HG02759 (cell line): ENCODE measurements around the gene IGHMBP2.
"Not testable (repeated sequence)": the region's sequence is repeated elsewhere in the genome, so short reads cannot be mapped to it uniquely, and the experiment has no call there.

ENCODE experiments used
- ATAC-seq: cut with Tn5 transposase; IDR thresholded peaks from one replicate; pipeline ENCODE4 v1.9.1; 2021; ENCODE audit warnings: mild to moderate bottlenecking, moderate library complexity; ENCODE audit not compliant: unreplicated experiment

Gene IGHMBP2

DNA sequence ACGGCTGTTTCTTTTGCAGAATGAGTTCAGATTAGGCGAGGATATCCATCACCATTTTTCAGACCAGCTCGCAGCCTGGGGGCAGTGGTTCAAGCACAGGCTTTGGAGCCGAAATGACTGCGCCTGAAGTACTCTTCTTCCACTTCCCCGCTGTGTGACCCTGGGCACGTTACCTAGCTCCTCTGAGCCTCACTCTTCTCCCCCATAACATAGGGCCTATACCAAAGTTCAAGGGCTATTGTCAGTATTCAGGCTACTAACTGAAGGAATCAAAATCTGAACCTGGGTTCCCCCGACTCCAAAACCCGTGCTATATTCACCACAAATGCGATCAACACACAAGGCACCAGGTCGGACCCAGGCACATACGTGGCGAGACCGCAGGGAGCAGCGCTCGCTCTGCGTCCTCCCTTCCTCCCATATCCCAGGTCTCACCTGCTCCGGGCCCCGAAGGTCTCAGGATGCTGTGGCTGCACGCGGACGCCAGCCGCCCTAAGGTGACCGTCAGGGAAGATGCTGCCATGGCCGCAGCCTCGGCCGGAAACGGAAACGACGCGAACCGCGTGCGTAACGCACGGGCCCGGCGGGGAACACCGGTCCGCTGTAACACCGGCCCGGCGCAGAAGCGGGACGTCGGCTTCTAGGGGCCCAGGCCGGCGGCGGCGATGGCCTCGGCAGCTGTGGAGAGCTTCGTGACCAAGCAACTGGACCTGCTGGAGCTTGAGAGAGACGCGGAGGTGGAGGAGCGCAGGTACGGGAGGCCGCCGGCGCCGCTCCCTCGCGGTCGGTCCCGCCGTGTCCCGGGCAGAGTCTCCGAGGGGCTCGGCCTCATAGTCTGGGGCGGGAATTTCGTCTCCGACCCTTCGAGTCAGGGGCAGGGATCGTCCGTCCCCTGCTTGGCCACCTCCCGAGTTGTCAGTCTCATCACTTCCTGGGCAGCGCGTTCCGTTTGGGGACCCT, at the start of gene IGHMBP2, which contains the start of gene MRPL21:
Gene IGHMBP2, plus strand, starts transcription at position 604 of the 960 bp plus-strand sequence. Its CDS starts 62 bp downstream, at position 666.
Gene MRPL21, minus strand, starts transcription at position 545 of the 960 bp plus-strand sequence. Its CDS starts 22 bp downstream, at position 523.
- peak; percentile 94 for ATAC-seq

GRCh38 chr11:68854273-68854958, 49.3 kb upstream of the IGHMBP2 start:
- no peak for ATAC-seq

GRCh38 chr11:68855205-68855981, 48.3 kb upstream of the IGHMBP2 start:
- no peak for ATAC-seq

DNA sequence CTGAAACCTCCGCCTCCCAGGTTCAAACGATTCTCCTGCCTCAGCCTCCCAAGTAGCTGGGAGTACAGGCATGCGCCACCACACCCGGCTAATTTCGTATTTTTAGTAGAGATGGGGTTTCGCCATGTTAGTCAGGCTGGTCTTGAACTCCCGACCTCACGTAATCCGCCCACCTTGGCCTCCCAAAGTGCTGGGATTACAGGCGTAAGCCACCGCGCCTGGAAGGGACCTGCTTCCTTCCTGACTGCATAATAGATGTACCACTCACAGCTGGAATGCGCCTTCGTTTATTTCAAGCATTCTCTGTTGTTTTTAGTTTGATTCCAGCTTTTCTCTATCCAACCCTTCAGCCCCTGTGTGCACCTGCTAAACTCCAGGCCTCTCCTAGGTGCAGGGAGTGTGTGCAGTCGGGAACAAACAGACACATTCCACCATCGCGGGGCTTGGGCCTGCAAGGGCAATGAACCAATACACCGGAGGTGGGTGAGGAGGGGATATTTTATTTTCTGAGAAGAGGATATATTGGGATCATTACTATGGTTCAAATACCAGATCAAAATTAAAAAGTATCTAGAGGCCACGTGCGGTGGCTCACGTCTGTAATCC, 47.2 kb upstream of the IGHMBP2 start:
- ATAC-seq, result not testable (repeated sequence)

DNA sequence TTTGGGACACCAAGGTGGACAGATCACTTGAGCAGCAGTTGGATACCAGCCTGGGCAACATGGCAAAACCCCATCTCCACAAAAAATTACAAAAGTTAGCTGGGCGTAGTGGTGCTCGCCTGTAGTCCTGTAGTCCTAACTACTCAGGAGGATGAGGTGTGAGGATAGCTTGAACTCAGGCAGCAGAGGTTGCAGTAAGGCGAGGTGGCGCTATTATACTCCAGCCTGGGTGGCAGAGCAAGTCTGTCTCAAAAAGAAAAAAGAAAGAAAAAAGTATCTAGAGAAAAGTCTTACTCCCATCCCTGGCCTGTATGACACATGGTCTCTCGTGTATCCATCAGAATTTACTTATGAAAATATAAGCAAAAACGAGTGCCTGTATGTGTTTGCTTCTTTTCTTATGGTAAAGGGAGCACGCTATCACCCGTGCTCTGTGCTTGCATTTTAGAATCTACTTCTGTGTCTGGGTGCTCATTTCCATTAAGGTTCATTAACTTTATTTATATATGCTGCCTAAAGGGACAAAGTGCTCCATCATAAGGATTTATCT, 46.6 kb upstream of the IGHMBP2 start:
- ATAC-seq, result no peak

GRCh38 chr11:68859123-68859522, 44.6 kb upstream of the IGHMBP2 start:
- ATAC-seq, result no peak

DNA sequence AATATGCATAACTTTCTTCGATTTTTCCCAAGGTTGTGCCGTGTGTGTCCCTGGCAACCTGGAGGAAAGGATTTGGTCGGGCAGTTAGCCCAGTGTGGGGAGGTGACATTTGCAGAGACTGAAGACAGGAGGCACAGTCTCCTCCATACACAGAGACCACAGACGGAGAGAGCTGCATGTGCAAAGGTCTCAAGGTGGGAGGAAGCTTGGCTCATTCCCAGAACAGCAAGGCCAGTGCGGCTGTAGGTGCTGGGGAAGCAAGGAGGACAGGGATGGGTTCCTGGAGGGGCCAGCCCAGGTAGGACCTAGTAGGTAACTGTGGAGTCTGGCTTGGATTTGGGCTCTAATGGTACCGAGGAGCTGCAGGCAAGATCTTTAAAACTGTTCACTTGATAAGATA, 41.3 kb upstream of the IGHMBP2 start:
- no peak for ATAC-seq

DNA sequence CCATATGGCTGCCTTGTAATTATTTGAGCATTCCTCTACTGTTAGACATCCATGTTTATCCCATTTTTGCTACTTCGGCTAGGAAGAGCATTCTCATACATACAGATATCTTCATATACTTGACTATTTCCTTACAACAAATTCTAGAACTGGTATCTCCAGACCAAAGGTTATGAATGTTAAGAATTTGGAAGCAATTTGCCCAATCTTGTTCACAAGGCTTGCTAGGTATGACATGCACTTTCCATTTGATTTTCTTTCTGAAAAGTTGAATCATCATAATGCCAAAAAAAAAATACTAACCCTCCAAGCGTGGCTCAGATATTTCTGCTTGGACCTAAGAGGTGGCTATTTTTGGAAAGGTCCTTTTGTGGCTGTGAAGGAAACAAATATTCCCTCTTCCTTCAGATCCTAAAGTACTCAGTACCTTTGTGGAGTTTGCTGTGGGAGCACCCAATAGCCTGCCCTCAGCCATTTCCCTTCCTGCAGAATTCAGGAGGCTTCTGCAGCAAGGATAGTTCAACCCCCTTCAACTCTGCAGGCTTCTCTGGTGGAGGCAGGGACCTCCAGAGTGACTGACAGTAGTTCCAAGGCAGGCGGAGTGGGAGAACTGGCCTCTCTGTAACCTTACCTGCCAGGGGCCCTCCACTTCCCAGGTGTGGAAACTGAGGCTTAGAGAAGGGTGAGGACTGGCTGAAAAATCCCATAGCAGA, 40.0 kb upstream of the IGHMBP2 start:
- ATAC-seq, result no peak

DNA sequence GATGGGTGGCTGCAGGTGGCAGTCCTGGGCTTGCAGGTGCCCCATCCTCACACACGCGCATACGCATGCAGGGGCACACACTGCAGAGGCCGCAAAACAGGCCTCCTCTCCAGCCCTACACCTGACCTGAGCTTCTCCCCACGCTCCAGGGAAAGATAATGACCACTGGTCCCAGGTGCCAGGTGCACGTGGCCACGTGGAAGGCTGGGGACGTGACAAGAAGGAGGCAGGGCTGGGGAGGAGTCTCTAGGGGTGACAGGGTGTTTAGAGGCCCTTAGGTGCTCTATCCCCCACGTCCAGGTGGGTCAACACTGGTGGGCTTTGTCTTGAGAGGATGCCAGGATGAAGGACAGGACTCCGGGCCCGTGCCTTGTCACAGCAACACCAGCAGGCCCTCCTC, 38.5 kb upstream of the IGHMBP2 start:
- ATAC-seq, result no peak

DNA sequence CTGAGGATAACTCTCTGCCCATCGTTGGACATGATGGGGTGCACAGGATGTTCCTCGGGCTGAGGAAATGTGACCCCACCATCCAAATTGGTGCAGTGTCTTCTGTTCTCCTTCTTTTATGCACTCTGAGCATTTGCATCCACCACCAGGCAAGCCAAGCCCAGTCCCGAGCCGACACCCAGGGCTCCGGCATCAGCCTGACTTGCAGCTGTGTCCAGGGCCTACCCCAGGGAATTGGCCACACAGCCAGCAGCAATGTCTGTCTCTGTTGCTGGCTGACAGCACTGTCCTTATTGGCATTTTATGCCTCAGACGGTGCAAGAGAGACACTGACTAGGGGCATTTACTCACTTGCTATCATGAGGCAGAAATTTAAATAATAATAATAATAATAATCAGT, 36.6 kb upstream of the IGHMBP2 start:
- no peak for ATAC-seq

DNA sequence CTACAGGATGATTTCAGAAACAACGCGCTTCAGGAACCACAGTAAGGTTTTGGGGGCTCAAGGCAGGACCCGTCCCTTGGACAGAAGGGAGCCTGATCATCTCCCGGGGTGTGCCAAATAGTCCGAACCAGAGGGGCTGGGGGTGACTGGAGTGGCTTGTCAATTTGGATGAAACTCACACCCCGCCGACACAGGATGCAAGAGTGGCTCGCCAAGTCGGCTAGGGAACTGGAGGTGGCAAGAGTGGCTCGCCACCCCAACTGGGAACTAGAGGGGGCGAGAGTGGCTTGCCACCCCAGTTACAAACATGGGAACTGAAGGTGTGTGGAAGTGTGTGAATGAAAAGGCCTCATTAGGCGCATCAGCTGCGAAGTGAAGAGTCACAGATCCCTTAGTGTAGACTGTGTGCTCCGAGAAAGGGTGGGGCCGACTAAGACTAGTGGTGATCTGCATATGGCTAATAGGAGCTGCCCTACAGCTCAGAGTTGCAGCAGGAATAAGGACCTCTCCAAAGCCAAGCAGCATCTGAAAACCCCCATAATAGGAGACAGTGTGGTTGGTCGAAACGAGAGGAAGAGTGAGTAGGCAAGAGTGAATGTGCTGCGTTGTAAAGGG, 35.4 kb upstream of the IGHMBP2 start:
- ATAC-seq, result no peak

- ATAC-seq, result no peak
Observed at GRCh38 chr11:68870470-68870869, 33.2 kb upstream of the IGHMBP2 start.

DNA sequence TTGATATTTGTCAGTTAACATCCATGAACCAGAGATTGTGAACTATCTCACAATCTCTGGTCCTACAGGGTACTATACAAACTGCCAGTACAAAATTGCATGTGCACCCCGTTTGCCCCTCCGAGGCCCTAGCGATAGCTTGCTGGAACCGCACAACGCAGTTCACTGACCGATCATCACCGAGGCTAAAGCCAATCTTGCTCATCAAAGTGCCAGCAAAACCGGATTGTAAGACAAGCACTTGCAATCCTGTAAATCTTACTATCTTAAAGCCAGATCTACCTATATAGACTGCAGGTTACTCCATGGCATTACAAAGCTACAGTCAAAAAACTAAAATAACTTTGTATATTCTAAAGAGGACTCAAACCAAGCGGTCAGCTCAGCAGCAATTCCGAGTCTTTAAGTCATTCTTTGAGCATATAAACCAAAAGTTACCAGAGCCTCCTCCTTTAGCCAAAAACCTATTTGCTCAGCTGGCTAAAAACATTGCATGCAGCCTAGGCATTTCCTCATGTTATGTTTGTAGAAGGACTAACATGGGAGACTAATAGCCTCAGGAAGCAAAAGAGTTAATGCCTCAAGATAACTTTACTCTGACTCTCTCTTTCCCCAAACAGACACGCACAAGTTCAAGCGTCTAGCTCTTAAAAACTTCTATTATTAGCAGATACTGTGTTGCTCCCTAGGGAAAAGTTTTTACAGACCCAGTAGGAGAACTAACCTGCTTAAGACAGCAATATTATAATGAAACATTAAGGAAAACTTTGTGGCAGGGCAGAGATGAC, 31.3 kb upstream of the IGHMBP2 start:
- ATAC-seq, result no peak

DNA sequence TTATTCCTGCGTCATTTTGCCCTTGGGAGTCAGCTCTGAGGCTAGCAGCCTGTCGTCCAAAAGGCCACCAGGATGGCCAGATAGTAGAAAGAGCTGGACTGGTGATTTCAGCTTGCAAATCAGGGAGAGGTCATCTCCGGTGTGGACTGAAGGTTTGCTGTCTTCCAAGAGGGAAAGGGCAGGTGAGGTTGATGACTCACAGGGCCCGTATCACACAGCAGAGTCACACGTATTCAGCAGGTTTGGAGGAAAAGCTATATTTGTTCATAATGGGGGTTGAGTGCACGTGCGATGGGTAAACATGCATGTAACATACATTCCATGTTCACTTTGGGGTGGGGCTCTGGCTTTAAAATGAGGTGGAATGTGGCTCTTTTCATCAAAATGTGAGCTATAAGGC, 25.7 kb upstream of the IGHMBP2 start:
- no peak for ATAC-seq

GRCh38 chr11:68880851-68881250, 22.8 kb upstream of the IGHMBP2 start:
- ATAC-seq, result no peak

DNA sequence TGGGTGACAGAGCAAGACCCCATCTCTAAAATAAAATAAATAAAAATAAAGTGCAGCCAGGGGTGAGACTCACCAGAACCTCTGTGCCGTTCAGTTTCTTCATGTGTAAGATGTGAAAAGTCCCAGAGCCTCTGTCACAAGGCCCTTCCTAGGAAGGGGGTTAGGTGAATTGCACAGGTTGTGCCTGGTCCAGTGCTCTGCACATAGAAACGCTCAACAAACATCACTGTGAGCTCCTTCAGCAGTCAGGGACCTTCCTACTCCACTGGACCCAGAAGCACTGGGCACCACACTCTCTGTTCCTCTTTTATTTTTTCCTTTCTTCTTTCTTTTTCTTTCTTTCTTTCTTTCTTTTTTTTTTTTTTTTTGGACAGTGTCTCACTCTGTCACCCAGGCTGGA, 22.4 kb upstream of the IGHMBP2 start:
- no peak for ATAC-seq

DNA sequence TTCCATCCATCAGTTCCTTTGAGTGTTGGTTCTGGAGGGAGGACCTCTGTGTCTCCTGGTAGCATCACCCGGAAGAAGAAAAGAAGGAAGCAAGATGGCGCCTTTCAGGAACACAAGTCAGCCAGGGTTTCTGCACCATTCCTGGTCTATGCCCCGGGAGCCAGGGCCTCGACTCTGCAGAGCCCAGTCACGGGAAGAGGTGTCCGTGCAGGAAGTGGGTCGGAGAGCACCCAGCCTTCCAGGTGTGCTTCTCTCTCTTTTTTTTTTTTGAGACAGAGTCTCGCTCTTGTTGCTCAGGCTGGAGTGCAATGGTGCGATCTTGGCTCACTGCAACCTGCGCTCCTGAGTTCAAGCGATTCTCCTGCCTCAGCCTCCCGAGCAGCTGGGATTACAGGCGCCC, 21.3 kb upstream of the IGHMBP2 start:
- no peak for ATAC-seq

DNA sequence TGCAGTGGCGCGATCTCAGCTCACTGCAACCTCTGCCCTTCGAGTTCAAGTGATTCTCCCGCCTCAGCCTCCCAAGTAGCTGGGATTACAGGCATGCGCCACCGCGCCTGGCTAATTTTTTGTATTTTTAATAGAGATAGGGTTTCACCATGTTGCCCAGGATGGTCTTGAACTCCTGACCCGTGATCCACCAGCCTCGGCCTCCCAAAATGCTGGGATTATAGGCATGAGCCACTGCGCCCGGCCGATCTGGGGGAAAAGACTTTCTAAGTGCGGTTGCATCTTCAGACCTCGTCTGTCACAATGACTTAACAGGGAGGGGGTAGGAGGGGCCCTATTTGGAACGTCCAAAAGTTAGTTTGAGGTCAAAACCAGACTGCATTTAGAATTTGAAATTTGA, 18.9 kb upstream of the IGHMBP2 start:
- not testable (repeated sequence) for ATAC-seq
